Endothelial cell (in vitro differentiated cells): ENCODE measurements around the gene CCDC51. TPM values are rescaled to one million over a fixed set of nuclear protein-coding genes. Genes with fewer than 3 reads are reported as not detected.
"Not testable (repeated sequence)": the region's sequence is repeated elsewhere in the genome, so short reads cannot be mapped to it uniquely, and the experiment has no call there.

Source experiments
- DNase-seq: peaks from one replicate; pipeline ENCODE4 v3.0.0; 2021; ENCODE audit warnings: low spot score
- H3K27ac Mint-ChIP-seq: one replicate; pipeline ENCODE4 v1.8.0; 2021; ENCODE audit warnings: mixed read lengths, inconsistent platforms; ENCODE audit not compliant: unreplicated experiment
- H3K27me3 Mint-ChIP-seq: one replicate; pipeline ENCODE4 v1.8.0; 2021; ENCODE audit warnings: mild to moderate bottlenecking, moderate library complexity, mixed read lengths, inconsistent platforms; ENCODE audit not compliant: unreplicated experiment
- H3K36me3 Mint-ChIP-seq: one replicate; pipeline ENCODE4 v1.8.0; 2021; ENCODE audit warnings: mild to moderate bottlenecking, low read depth, mixed read lengths, inconsistent platforms; ENCODE audit not compliant: unreplicated experiment
- H3K4me1 Mint-ChIP-seq: one replicate; pipeline ENCODE4 v1.8.0; 2021; ENCODE audit warnings: mild to moderate bottlenecking, mixed read lengths, inconsistent platforms; ENCODE audit not compliant: unreplicated experiment
- H3K4me3 Mint-ChIP-seq: one replicate; pipeline ENCODE4 v1.8.0; 2021; ENCODE audit warnings: mild to moderate bottlenecking, mixed read lengths, inconsistent platforms; ENCODE audit not compliant: unreplicated experiment
- H3K9me3 Mint-ChIP-seq: one replicate; pipeline ENCODE4 v1.8.0; 2021; ENCODE audit warnings: mixed read lengths, inconsistent platforms; ENCODE audit not compliant: unreplicated experiment
- total RNA-seq: library from RNA; stranded (reverse); fragmentation: NEBNext Ultra II Directional; extraction: Animal tissue kit (Norgen Biotek cat#: 25700); gene quantifications from one replicate; pipeline ENCODE4 v1.2.1, GENCODE V29; 2021; ENCODE audit not compliant: unreplicated experiment
- TF ChIP-seq, protein P1 (sequence below): fragments of 200-600 bp; sonication (generic); IDR thresholded peaks from one replicate; pipeline ENCODE4 v1.5.0; 2021; ENCODE audit warnings: antibody characterized with exemption; ENCODE audit not compliant: unreplicated experiment

CCDC51 gene
- total RNA-seq, 1 donor from 2014 or later, result 11.8 TPM

DNA sequence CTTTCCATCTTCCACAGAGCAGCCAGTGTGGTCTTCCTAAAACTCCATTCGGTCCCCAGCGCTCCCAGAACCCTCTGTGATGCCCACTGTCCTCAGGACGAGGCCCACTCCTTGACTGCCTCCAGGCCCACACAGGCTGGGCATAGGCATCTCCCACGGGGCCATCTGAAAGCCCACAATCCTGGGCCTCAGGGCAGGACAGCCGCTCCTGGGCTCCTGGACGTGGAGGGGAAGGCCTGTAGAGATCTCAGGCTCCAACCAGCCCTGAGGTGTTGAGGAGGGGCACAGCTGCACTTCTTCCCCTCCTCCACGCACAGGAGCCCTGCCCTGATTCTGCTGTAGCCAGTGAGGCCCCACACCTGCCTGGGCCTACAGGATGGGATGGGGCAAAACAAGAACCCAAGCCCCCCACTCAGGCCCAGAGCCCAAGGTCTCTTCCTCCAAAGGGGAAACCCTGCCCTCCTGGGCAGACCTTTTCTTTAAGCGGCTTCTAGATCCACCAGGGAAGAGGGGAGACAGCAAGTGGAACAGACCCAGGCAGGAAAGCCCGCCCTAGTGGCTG, 38.1 kb upstream of the CCDC51 start:
- TF ChIP-seq, protein P1, sequence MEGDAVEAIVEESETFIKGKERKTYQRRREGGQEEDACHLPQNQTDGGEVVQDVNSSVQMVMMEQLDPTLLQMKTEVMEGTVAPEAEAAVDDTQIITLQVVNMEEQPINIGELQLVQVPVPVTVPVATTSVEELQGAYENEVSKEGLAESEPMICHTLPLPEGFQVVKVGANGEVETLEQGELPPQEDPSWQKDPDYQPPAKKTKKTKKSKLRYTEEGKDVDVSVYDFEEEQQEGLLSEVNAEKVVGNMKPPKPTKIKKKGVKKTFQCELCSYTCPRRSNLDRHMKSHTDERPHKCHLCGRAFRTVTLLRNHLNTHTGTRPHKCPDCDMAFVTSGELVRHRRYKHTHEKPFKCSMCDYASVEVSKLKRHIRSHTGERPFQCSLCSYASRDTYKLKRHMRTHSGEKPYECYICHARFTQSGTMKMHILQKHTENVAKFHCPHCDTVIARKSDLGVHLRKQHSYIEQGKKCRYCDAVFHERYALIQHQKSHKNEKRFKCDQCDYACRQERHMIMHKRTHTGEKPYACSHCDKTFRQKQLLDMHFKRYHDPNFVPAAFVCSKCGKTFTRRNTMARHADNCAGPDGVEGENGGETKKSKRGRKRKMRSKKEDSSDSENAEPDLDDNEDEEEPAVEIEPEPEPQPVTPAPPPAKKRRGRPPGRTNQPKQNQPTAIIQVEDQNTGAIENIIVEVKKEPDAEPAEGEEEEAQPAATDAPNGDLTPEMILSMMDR, result no peak

DNA sequence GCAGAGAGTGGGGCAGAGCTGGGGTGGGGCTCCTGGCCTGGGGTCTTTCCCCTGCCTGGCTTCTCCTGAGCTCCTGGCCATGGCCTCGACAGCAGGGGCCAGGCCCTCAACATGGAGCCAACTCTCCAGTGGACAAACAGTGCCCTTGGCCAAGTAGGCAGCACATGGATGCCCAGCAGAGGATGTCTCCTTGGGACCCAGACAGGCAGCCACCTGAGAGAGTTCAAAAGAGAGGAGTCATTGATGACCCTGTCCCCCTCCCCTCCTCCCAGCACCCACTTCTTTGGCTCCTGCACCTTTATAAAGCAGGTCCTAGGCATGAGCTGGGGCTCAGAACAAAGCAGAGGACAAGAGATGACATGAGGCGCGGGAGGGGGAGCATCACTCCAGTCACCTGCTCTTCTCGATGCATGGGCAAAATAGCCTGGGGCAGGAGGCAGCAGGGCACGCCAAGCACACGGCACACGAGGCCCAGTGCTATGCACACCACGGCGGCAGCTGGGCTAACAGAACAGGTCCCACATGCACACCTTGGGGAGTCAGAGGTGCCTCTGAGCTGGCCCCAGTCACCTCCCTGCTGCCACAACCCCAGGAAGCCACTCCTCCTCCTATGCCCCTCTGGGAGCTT, 36.6 kb upstream of the CCDC51 start:
- TF ChIP-seq, protein P1, result no peak
- H3K9me3 Mint-ChIP-seq, result no peaks in the 10 kb centered on the region
- H3K4me3 Mint-ChIP-seq, result no peak overlapping the region
- peaks cover 27% of the 10 kb centered on the region for H3K36me3 Mint-ChIP-seq
- no peak overlapping the region for H3K27ac Mint-ChIP-seq
- H3K27me3 Mint-ChIP-seq, result peaks cover 13% of the 10 kb centered on the region
- H3K4me1 Mint-ChIP-seq, result peaks cover 9% of the 10 kb centered on the region
- DNase-seq, result no peak

More for the DNA sequence above, 38.1 kb upstream of the CCDC51 start:
- Mint-ChIP-seq H3K9me3 (no peaks in the 10 kb centered on the region), H3K4me3 (no peak overlapping the region), H3K27me3 (peaks cover 7% of the 10 kb centered on the region), H3K36me3 (peaks cover 22% of the 10 kb centered on the region), H3K4me1 (peaks cover 4% of the 10 kb centered on the region), H3K27ac (no peak overlapping the region)
- DNase-seq, result no peak

DNA sequence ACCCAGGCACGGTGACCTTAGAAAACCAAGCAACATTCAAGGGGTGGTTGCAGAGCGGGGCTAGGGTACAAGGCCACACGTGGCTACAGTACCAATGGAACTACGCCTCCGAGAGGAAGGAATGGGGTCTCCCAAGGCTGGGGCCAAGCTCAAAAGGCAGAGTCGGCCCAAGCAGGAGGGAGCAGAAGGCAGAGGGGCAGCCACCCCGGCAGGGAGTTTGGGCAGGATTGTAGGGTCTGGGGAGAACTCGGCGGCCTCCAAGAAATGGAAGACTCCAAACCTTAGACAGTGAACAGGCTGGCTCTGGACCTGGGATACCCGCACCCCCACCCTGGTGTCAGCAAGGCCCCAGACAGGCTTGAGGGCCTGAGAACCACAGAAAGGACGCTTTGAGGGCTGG, 35.3 kb upstream of the CCDC51 start:
- peaks cover 9% of the 10 kb centered on the region for H3K4me1 Mint-ChIP-seq
- DNase-seq, result no peak
- peaks cover 13% of the 10 kb centered on the region for H3K27me3 Mint-ChIP-seq
- TF ChIP-seq, protein P1, result no peak
- no peak overlapping the region for H3K4me3 Mint-ChIP-seq
- H3K27ac Mint-ChIP-seq, result no peak overlapping the region
- H3K36me3 Mint-ChIP-seq, result peaks cover 25% of the 10 kb centered on the region
- no peaks in the 10 kb centered on the region for H3K9me3 Mint-ChIP-seq

DNA sequence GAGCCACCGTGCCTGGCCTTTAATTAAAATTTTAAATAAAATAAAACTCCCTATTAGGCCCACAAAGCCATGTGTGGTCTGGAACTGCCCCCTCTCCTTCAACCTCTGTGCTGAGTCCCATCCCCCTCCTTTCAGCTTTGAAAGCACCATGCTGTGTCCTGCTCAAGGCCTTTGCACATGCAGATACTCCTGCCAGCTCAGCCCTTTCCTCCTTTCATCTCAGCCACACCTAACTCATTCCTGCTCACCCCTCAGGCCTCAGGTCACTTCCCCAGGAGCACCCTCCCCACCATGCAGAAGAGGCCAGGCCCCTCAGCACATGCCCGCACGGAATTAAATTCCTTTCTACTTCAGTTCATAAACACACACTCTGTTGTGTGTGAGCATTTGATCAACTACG, 34.7 kb upstream of the CCDC51 start:
- Mint-ChIP-seq H3K27ac (no peak overlapping the region), H3K4me3 (no peak overlapping the region), H3K27me3 (peaks cover 13% of the 10 kb centered on the region), H3K36me3 (peaks cover 28% of the 10 kb centered on the region), H3K4me1 (peaks cover 11% of the 10 kb centered on the region), H3K9me3 (no peaks in the 10 kb centered on the region)
- no peak for DNase-seq
- TF ChIP-seq, protein P1, result no peak

DNA sequence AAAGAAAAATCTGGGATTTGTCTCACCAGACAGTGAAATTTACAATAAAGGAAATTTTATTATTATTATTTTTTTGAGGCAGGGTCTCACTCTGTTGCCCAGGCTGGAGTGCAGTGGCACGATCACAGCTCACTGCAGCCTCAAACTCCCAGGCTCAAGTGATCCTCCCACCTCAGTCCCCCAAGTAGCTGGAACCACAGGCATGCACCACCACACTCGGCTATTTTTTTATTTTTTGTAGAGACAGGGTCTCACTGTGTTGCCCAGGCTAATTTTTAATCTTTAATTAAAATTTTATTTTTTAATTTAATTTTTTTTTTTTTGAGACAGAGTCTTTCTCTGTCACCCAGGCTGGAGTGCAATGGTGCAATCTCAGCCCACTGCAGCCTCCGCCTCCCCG, 34.1 kb upstream of the CCDC51 start:
- Mint-ChIP-seq H3K4me3 (peak overlapping the region; percentile 99), H3K36me3 (peaks cover 31% of the 10 kb centered on the region), H3K27me3 (peaks cover 13% of the 10 kb centered on the region), H3K4me1 (peaks cover 13% of the 10 kb centered on the region)
- not testable (repeated sequence) for H3K9me3 Mint-ChIP-seq, H3K27ac Mint-ChIP-seq, DNase-seq
